ENCODE data around the gene NRG2. TPM values are rescaled to one million over a fixed set of nuclear protein-coding genes. Genes with fewer than 3 reads are reported as not detected.

Gene NRG2
- polyA plus RNA-seq, 3 donors: 0.01 TPM; not detected in 2

GRCh38 chr5:139955616-139956273 lies 87.4 kb downstream of the NRG2 start:
- Histone ChIP-seq H2AFZ (ENCODE audit: insufficient read depth, low read depth, low read length, poor library complexity, severe bottlenecking) (no peak overlapping the region), H4K20me1 (ENCODE audit: insufficient read depth, low read length) (no peaks in the 10 kb centered on the region), H3K4me1 (ENCODE audit: control insufficient read depth in 1 of 2, insufficient read depth in 2 of 2, low read length in 2 of 2) (no peaks in the 10 kb centered on the region), H3K36me3 (replicated peaks in 1 of 2; ENCODE audit: control insufficient read depth in 1 of 2, insufficient read depth in 2 of 2, low read length in 2 of 2) (no peaks in the 10 kb centered on the region), H3K79me2 (ENCODE audit: insufficient read depth, low read length) (no peaks in the 10 kb centered on the region), H3K27me3 (ENCODE audit: control insufficient read depth in 2 of 2, insufficient read depth in 2 of 2, low read length in 2 of 2) (peaks cover 0 to 2% of the 10 kb centered on the region in 2 donors), H3K4me2 (replicated peaks; ENCODE audit: extremely low read depth, low read length, poor library complexity, severe bottlenecking) (no peak overlapping the region), H3K4me3 (replicated peaks in 1 of 3; ENCODE audit: low read depth in 2 of 3, low read length in 3 of 3) (no peak overlapping the region), H3K27ac (ENCODE audit: low read depth in 1 of 2, low read length in 2 of 2) (no peak overlapping the region), H3K9me3 (replicated peaks in 1 of 2; ENCODE audit: control insufficient read depth in 1 of 2, insufficient read depth in 1 of 2, low read length in 2 of 2) (no peaks in the 10 kb centered on the region), H3K9ac (ENCODE audit: insufficient read depth, low read length, poor library complexity, severe bottlenecking) (no peak overlapping the region)
- no peaks in the 10 kb centered on the region for H3K4me1 Mint-ChIP-seq
- WGBS (ENCODE audit: insufficient coverage): 59% methylated on average over 4 of the region's 5 CpGs
- no peak overlapping the region for H3K4me3 Mint-ChIP-seq
- intact Hi-C loops (cut with micrococcal nuclease): no loop called here
- peaks cover 0 to 2% (median 0%) of the 10 kb centered on the region in 7 donors for H3K9me3 Mint-ChIP-seq
- no peak for DNase-seq
- TF ChIP-seq CTCF (IDR thresholded peaks at IDR 0.05): no peak
- H3K36me3 Mint-ChIP-seq: no peaks in the 10 kb centered on the region
- H3K27ac Mint-ChIP-seq: peak overlapping the region in 1 of 7 donors; percentile 12
- H3K27me3 Mint-ChIP-seq (ENCODE audit: low read depth in 3 of 3): peaks cover 0 to 19% (median 11%) of the 10 kb centered on the region in 3 donors

GRCh38 chr5:139955053-139955605 lies 88.0 kb downstream of the NRG2 start:
- Histone ChIP-seq H3K4me1 (ENCODE audit: control insufficient read depth in 1 of 2, insufficient read depth in 2 of 2, low read length in 2 of 2) (no peaks in the 10 kb centered on the region), H3K27me3 (ENCODE audit: control insufficient read depth in 2 of 2, insufficient read depth in 2 of 2, low read length in 2 of 2) (peaks cover 0 to 2% of the 10 kb centered on the region in 2 donors), H3K27ac (ENCODE audit: low read depth in 1 of 2, low read length in 2 of 2) (no peak overlapping the region), H3K4me2 (replicated peaks; ENCODE audit: extremely low read depth, low read length, poor library complexity, severe bottlenecking) (no peak overlapping the region), H3K79me2 (ENCODE audit: insufficient read depth, low read length) (no peaks in the 10 kb centered on the region), H3K36me3 (replicated peaks in 1 of 2; ENCODE audit: control insufficient read depth in 1 of 2, insufficient read depth in 2 of 2, low read length in 2 of 2) (no peaks in the 10 kb centered on the region), H2AFZ (ENCODE audit: insufficient read depth, low read depth, low read length, poor library complexity, severe bottlenecking) (no peak overlapping the region), H4K20me1 (ENCODE audit: insufficient read depth, low read length) (no peaks in the 10 kb centered on the region), H3K9ac (ENCODE audit: insufficient read depth, low read length, poor library complexity, severe bottlenecking) (no peak overlapping the region), H3K4me3 (replicated peaks in 1 of 3; ENCODE audit: low read depth in 2 of 3, low read length in 3 of 3) (no peak overlapping the region), H3K9me3 (replicated peaks in 1 of 2; ENCODE audit: control insufficient read depth in 1 of 2, insufficient read depth in 1 of 2, low read length in 2 of 2) (no peaks in the 10 kb centered on the region)
- H3K9me3 Mint-ChIP-seq: peaks cover 0 to 2% (median 0%) of the 10 kb centered on the region in 7 donors
- intact Hi-C loops (cut with micrococcal nuclease): no loop called here
- no peak for DNase-seq
- H3K4me1 Mint-ChIP-seq: no peaks in the 10 kb centered on the region
- H3K36me3 Mint-ChIP-seq: no peaks in the 10 kb centered on the region
- no peak overlapping the region for H3K27ac Mint-ChIP-seq
- peaks cover under 1 to 18% (median 10%) of the 10 kb centered on the region in 3 donors for H3K27me3 Mint-ChIP-seq (ENCODE audit: low read depth in 3 of 3)
- no peak overlapping the region for H3K4me3 Mint-ChIP-seq
- no peak for TF ChIP-seq CTCF (IDR thresholded peaks at IDR 0.05)
- WGBS (ENCODE audit: insufficient coverage): 88% methylated on average over 5 of the region's 5 CpGs
